K562 treated with DMSO at 1 percent for 12 hours (cell line): Measurements from ENCODE around the gene HUWE1. TPM values are rescaled to one million over a fixed set of nuclear protein-coding genes. Genes with fewer than 3 reads are reported as not detected.

ENCODE experiments used
- total RNA-seq: library from RNA; unstranded; fragments of 300-600 nt; gene quantifications from 2 replicates; pipeline ENCODE4 v1.2.3, GENCODE V29; 2022; ENCODE audit not compliant: insufficient read depth

HUWE1 gene, protein sequence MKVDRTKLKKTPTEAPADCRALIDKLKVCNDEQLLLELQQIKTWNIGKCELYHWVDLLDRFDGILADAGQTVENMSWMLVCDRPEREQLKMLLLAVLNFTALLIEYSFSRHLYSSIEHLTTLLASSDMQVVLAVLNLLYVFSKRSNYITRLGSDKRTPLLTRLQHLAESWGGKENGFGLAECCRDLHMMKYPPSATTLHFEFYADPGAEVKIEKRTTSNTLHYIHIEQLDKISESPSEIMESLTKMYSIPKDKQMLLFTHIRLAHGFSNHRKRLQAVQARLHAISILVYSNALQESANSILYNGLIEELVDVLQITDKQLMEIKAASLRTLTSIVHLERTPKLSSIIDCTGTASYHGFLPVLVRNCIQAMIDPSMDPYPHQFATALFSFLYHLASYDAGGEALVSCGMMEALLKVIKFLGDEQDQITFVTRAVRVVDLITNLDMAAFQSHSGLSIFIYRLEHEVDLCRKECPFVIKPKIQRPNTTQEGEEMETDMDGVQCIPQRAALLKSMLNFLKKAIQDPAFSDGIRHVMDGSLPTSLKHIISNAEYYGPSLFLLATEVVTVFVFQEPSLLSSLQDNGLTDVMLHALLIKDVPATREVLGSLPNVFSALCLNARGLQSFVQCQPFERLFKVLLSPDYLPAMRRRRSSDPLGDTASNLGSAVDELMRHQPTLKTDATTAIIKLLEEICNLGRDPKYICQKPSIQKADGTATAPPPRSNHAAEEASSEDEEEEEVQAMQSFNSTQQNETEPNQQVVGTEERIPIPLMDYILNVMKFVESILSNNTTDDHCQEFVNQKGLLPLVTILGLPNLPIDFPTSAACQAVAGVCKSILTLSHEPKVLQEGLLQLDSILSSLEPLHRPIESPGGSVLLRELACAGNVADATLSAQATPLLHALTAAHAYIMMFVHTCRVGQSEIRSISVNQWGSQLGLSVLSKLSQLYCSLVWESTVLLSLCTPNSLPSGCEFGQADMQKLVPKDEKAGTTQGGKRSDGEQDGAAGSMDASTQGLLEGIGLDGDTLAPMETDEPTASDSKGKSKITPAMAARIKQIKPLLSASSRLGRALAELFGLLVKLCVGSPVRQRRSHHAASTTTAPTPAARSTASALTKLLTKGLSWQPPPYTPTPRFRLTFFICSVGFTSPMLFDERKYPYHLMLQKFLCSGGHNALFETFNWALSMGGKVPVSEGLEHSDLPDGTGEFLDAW (N-terminal part only)
- total RNA-seq: 21.7 and 125 TPM in 2 replicates

GRCh38 chrX:53686151-53686885 lies at the start of gene HUWE1:
Gene HUWE1 (minus strand): TSS chrX:53686719. CDS start chrX:53654107, 32,612 bp downstream.

